Activated naive CD4-positive, alpha-beta T cell treated with Interleukin-2 at 50 U/mL for 16 hours (primary cell): ENCODE measurements around the gene HS6ST3.
"Not testable (repeated sequence)": the region's sequence is repeated elsewhere in the genome, so short reads cannot be mapped to it uniquely, and the experiment has no call there.

ENCODE experiments used
- DNase-seq: peaks from one replicate; pipeline ENCODE4 v3.0.0-alpha.2; 2020

Gene HS6ST3

GRCh38 chr13:96460609-96461008, 370.7 kb downstream of the HS6ST3 start:
- DNase-seq, result no peak

- no peak for DNase-seq
Observed at GRCh38 chr13:96473526-96474180, 383.7 kb downstream of the HS6ST3 start.

- DNase-seq, result no peak
Observed at GRCh38 chr13:96474181-96474557, 384.3 kb downstream of the HS6ST3 start.

- DNase-seq, result no peak
Observed at GRCh38 chr13:96475103-96475502, 385.2 kb downstream of the HS6ST3 start.

GRCh38 chr13:96481482-96481881, 391.6 kb downstream of the HS6ST3 start:
- no peak for DNase-seq

- DNase-seq, result no peak
Observed at GRCh38 chr13:96490496-96490989, 400.6 kb downstream of the HS6ST3 start.

- no peak for DNase-seq
Observed at GRCh38 chr13:96491103-96491502, 401.2 kb downstream of the HS6ST3 start.

GRCh38 chr13:96492766-96493165, 402.9 kb downstream of the HS6ST3 start:
- no peak for DNase-seq

GRCh38 chr13:96499656-96500055, 409.7 kb downstream of the HS6ST3 start:
- no peak for DNase-seq

GRCh38 chr13:96500953-96501352, 411.0 kb downstream of the HS6ST3 start:
- no peak for DNase-seq

GRCh38 chr13:96503481-96503880, 413.6 kb downstream of the HS6ST3 start:
- no peak for DNase-seq

- DNase-seq, result no peak
Observed at GRCh38 chr13:96511587-96511986, 421.7 kb downstream of the HS6ST3 start.

- no peak for DNase-seq
Observed at GRCh38 chr13:96519380-96519779, 429.5 kb downstream of the HS6ST3 start.

- DNase-seq, result not testable (repeated sequence)
Observed at GRCh38 chr13:96524398-96525020, 434.6 kb downstream of the HS6ST3 start.

GRCh38 chr13:96525715-96526114, 435.8 kb downstream of the HS6ST3 start:
- no peak for DNase-seq

GRCh38 chr13:96527497-96527896, 437.6 kb downstream of the HS6ST3 start:
- DNase-seq, result no peak

- DNase-seq, result no peak
Observed at GRCh38 chr13:96532804-96533203, 442.9 kb downstream of the HS6ST3 start.

GRCh38 chr13:96533408-96533807, 443.5 kb downstream of the HS6ST3 start:
- no peak for DNase-seq

- no peak for DNase-seq
Observed at GRCh38 chr13:96539791-96540190, 449.9 kb downstream of the HS6ST3 start.

GRCh38 chr13:96540670-96541069, 450.8 kb downstream of the HS6ST3 start:
- DNase-seq, result no peak

- DNase-seq, result no peak
Observed at GRCh38 chr13:96542986-96543385, 453.1 kb downstream of the HS6ST3 start.

- no peak for DNase-seq
Observed at GRCh38 chr13:96544957-96545356, 455.1 kb downstream of the HS6ST3 start.

GRCh38 chr13:96546463-96546862, 456.6 kb downstream of the HS6ST3 start:
- DNase-seq, result no peak

GRCh38 chr13:96551546-96551945, 461.6 kb downstream of the HS6ST3 start:
- DNase-seq, result no peak

GRCh38 chr13:96552559-96552958, 462.7 kb downstream of the HS6ST3 start:
- no peak for DNase-seq
